GM23338 (cell line): Measurements from ENCODE around the gene ZNF823. TPM values are rescaled to one million over a fixed set of nuclear protein-coding genes. Genes with fewer than 3 reads are reported as not detected.

Experiments used
- EZH2 ChIP-seq: fragments of 200-600 bp; sonication (generic); IDR thresholded peaks from one replicate; pipeline ENCODE4 v1.8.0; 2017; ENCODE audit warnings: antibody characterized with exemption, mild to moderate bottlenecking, low read depth; ENCODE audit not compliant: unreplicated experiment
- NANOG ChIP-seq: IDR thresholded peaks from 2 replicates; pipeline ENCODE4 v1.6.1; 2016; ENCODE audit warnings: antibody characterized with exemption, borderline replicate concordance
- polyA plus RNA-seq: library from polyadenylated mRNA; unstranded; fragments of >200 nt; fragmentation: Nextera tagmentation; extraction: Ambion mirVana; gene quantifications from 2 replicates; pipeline ENCODE4 v1.2.1, GENCODE V29; 2016
- small RNA-seq: library from RNA; depleted of rRNA; stranded (forward); fragments of <200 nt; gene quantifications from one replicate; pipeline ENCODE3, GENCODE V24; 2014; ENCODE audit warnings: low replicate concordance
- total RNA-seq: library from RNA; depleted of rRNA; stranded (reverse); fragments of >200 nt; shearing (Covaris generic); gene quantifications from 2 replicates; pipeline ENCODE4 v1.2.3, GENCODE V29; 2014; rRNA removed
- TF ChIP-seq, protein P1 (sequence below): fragments of 250-450 bp; sonication (Bioruptor Pico); IDR thresholded peaks from 2 replicates; pipeline ENCODE4 v1.5.0; 2020; ENCODE audit warnings: mild to moderate bottlenecking, moderate library complexity

The ZNF823 gene
- total and polyA plus RNA-seq, 2 experiments from 2014 or later: 1.3 to 3.0 TPM

DNA sequence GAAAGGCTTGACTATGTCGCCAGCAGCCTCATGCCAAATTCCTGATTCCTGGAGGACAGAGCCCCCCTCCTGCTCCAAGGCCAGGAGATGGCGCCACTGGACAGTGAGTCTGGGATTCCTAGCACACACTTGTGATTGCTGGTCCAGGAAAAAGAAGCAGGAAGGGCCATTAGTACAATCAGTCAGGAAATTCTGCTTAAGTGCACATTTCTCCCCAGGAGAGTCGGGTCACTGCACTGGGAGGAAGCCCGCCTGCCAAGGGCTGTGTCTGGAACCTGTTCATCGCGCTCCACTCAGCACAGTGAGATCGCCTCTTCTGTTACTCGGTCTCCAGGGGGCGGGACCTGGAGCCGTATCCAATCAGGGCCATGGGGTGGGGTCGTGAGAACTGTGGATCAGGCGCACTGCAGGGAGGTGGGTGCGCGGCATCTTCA lies 65.1 kb downstream of the ZNF823 start (continued):
- TF ChIP-seq, protein P1, sequence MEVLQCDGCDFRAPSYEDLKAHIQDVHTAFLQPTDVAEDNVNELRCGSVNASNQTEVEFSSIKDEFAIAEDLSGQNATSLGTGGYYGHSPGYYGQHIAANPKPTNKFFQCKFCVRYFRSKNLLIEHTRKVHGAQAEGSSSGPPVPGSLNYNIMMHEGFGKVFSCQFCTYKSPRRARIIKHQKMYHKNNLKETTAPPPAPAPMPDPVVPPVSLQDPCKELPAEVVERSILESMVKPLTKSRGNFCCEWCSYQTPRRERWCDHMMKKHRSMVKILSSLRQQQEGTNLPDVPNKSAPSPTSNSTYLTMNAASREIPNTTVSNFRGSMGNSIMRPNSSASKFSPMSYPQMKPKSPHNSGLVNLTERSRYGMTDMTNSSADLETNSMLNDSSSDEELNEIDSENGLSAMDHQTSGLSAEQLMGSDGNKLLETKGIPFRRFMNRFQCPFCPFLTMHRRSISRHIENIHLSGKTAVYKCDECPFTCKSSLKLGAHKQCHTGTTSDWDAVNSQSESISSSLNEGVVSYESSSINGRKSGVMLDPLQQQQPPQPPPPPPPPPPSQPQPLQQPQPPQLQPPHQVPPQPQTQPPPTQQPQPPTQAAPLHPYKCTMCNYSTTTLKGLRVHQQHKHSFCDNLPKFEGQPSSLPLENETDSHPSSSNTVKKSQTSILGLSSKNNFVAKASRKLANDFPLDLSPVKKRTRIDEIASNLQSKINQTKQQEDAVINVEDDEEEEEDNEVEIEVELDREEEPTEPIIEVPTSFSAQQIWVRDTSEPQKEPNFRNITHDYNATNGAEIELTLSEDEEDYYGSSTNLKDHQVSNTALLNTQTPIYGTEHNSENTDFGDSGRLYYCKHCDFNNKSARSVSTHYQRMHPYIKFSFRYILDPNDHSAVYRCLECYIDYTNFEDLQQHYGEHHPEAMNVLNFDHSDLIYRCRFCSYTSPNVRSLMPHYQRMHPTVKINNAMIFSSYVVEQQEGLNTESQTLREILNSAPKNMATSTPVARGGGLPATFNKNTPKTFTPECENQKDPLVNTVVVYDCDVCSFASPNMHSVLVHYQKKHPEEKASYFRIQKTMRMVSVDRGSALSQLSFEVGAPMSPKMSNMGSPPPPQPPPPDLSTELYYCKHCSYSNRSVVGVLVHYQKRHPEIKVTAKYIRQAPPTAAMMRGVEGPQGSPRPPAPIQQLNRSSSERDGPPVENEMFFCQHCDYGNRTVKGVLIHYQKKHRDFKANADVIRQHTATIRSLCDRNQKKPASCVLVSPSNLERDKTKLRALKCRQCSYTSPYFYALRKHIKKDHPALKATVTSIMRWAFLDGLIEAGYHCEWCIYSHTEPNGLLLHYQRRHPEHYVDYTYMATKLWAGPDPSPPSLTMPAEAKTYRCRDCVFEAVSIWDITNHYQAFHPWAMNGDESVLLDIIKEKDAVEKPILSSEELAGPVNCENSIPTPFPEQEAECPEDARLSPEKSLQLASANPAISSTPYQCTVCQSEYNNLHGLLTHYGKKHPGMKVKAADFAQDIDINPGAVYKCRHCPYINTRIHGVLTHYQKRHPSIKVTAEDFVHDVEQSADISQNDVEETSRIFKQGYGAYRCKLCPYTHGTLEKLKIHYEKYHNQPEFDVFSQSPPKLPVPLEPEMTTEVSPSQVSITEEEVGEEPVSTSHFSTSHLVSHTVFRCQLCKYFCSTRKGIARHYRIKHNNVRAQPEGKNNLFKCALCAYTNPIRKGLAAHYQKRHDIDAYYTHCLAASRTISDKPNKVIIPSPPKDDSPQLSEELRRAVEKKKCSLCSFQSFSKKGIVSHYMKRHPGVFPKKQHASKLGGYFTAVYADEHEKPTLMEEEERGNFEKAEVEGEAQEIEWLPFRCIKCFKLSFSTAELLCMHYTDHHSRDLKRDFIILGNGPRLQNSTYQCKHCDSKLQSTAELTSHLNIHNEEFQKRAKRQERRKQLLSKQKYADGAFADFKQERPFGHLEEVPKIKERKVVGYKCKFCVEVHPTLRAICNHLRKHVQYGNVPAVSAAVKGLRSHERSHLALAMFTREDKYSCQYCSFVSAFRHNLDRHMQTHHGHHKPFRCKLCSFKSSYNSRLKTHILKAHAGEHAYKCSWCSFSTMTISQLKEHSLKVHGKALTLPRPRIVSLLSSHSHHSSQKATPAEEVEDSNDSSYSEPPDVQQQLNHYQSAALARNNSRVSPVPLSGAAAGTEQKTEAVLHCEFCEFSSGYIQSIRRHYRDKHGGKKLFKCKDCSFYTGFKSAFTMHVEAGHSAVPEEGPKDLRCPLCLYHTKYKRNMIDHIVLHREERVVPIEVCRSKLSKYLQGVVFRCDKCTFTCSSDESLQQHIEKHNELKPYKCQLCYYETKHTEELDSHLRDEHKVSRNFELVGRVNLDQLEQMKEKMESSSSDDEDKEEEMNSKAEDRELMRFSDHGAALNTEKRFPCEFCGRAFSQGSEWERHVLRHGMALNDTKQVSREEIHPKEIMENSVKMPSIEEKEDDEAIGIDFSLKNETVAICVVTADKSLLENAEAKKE (CRISPR knock-in tag): no peak
- TF ChIP-seq NANOG: no peak
- TF ChIP-seq EZH2: no peak

Small RNA genes lying within 50 kb of the gene (small RNA-seq; reads per million reads assigned to genes)
- gene ZNF833P: not detected

Other genes with a start within 250 kb of the ZNF823 start
- gene ZNF653, start 233.1 kb downstream of the ZNF823 start, total RNA-seq: 4.9 and 5.3 TPM in 2 replicates
- 2.5 and 4.1 TPM in 2 replicates for gene ZNF653, start 233.1 kb downstream of the ZNF823 start, polyA plus RNA-seq
- 61.1 and 66.5 TPM in 2 replicates for gene ECSIT, start 209.8 kb downstream of the ZNF823 start, total RNA-seq
- gene ECSIT, start 209.8 kb downstream of the ZNF823 start, polyA plus RNA-seq: 36.6 and 42.7 TPM in 2 replicates
- 17.0 and 20.9 TPM in 2 replicates for gene CNN1, start 200.1 kb downstream of the ZNF823 start, total RNA-seq
- gene CNN1, start 200.1 kb downstream of the ZNF823 start, polyA plus RNA-seq: 13.3 and 22.7 TPM in 2 replicates
- gene ELOF1, start 179.7 kb downstream of the ZNF823 start, total RNA-seq: 50.3 and 73.3 TPM in 2 replicates
- 98.0 and 103 TPM in 2 replicates for gene ELOF1, start 179.7 kb downstream of the ZNF823 start, polyA plus RNA-seq
- 12.4 and 12.8 TPM in 2 replicates for gene ACP5, start 161.3 kb downstream of the ZNF823 start, total RNA-seq
- 5.6 and 6.7 TPM in 2 replicates for gene ACP5, start 161.3 kb downstream of the ZNF823 start, polyA plus RNA-seq
- gene ZNF627, start 141.5 kb downstream of the ZNF823 start, total RNA-seq: 12.9 and 15.4 TPM in 2 replicates
- 7.7 and 9.0 TPM in 2 replicates for gene ZNF627, start 141.5 kb downstream of the ZNF823 start, polyA plus RNA-seq
- gene ZNF441, start 28.1 kb upstream of the ZNF823 start, total RNA-seq: 0.52 and 1.1 TPM in 2 replicates
- gene ZNF441, start 28.1 kb upstream of the ZNF823 start, polyA plus RNA-seq: 0.40 and 0.43 TPM in 2 replicates
- gene ZNF491, start 59.6 kb upstream of the ZNF823 start, total RNA-seq: 1.1 and 1.3 TPM in 2 replicates
- 0.32 and 0.61 TPM in 2 replicates for gene ZNF491, start 59.6 kb upstream of the ZNF823 start, polyA plus RNA-seq
- 6.1 and 9.3 TPM in 2 replicates for gene ZNF440, start 75.3 kb upstream of the ZNF823 start, total RNA-seq
- 2.3 and 2.5 TPM in 2 replicates for gene ZNF440, start 75.3 kb upstream of the ZNF823 start, polyA plus RNA-seq
- gene ZNF439, start 109.8 kb upstream of the ZNF823 start, total RNA-seq: 6.6 and 11.7 TPM in 2 replicates
- gene ZNF439, start 109.8 kb upstream of the ZNF823 start, polyA plus RNA-seq: 3.5 and 4.5 TPM in 2 replicates
- gene ZNF69, start 148.8 kb upstream of the ZNF823 start, total RNA-seq: 42.3 and 60.4 TPM in 2 replicates
- gene ZNF69, start 148.8 kb upstream of the ZNF823 start, polyA plus RNA-seq: 13.5 and 15.8 TPM in 2 replicates
- 9.3 and 13.6 TPM in 2 replicates for gene ZNF700, start 186.2 kb upstream of the ZNF823 start, total RNA-seq
- 4.5 and 6.0 TPM in 2 replicates for gene ZNF700, start 186.2 kb upstream of the ZNF823 start, polyA plus RNA-seq
- 0.87 and 2.2 TPM in 2 replicates for gene ZNF763, start 226.1 kb upstream of the ZNF823 start, total RNA-seq
- 0.61 and 1.7 TPM in 2 replicates for gene ZNF763, start 226.1 kb upstream of the ZNF823 start, polyA plus RNA-seq